Endothelial cell of umbilical vein (primary cell): ENCODE data around the gene ETV4. TPM values are rescaled to one million over a fixed set of nuclear protein-coding genes. Genes with fewer than 3 reads are reported as not detected.

Source experiments
- BruUV-seq: library from RNA; stranded (reverse); fragments of 400-500 nt; replicated peaks from 2 replicates; lab custom pipeline; 2021; lab: Mats Ljungman, UMichigan
- CTCF ChIA-PET: fragments of 300-600, 350-600 bp; sonication (Branson Sonifier 250); formaldehyde crosslinking; loops from one replicate; lab custom pipeline; 2021; ENCODE audit warnings: antibody characterized with exemption, inconsistent platforms; lab: Charles Lee
- POLR2A ChIA-PET: fragments of 300-600, 350-600 bp; sonication (Branson Sonifier 250); formaldehyde crosslinking; loops from one replicate; lab custom pipeline; 2021; ENCODE audit warnings: antibody characterized with exemption, inconsistent platforms; lab: Charles Lee
- DNase-seq: peaks from one replicate; pipeline ENCODE4 v3.0.0-alpha.2; 2011; ENCODE audit warnings: low read depth, low spot score
- FAIRE-seq: peaks from 2 replicates; lab custom pipeline; 2011; peaks lifted over from hg19 to GRCh38; lab: Jason Lieb, UNC
- H2AFZ ChIP-seq: 2 replicates; pipeline ENCODE4 v1.6.0; 2012; ENCODE audit warnings: low read depth, low read length, control low read depth, inconsistent platforms
- H3K27ac ChIP-seq: 2 replicates; pipeline ENCODE4 v1.5.1; 2011; ENCODE audit warnings: low read depth, mild to moderate bottlenecking, control low read depth, low read length, moderate library complexity; ENCODE audit not compliant: insufficient read depth
- H3K27me3 ChIP-seq, 2 experiments: 2 replicates each; pipeline versions ENCODE4 v1.6.0 to v1.6.1; 2011; ENCODE audit warnings: low read length in 2 of 2, mixed read lengths in 1 of 2; ENCODE audit not compliant: control insufficient read depth in 2 of 2, insufficient read depth in 2 of 2
- H3K36me3 ChIP-seq, 2 experiments: 2 replicates in 1 of 2; 3 replicates in 1 of 2; pipeline ENCODE4 v1.5.1; 2011; ENCODE audit warnings: low read length in 2 of 2, mild to moderate bottlenecking in 1 of 2, moderate library complexity in 1 of 2; ENCODE audit not compliant: control insufficient read depth in 2 of 2, insufficient read depth in 2 of 2; ENCODE audit errors: extremely low read depth in 1 of 2
- H3K4me1 ChIP-seq: 3 replicates; pipeline ENCODE4 v1.5.1; 2011; ENCODE audit warnings: mild to moderate bottlenecking, low read length; ENCODE audit not compliant: control insufficient read depth, insufficient read depth; ENCODE audit errors: extremely low read depth
- H3K4me2 ChIP-seq: 2 replicates; pipeline ENCODE4 v1.6.1; 2011; ENCODE audit warnings: low read length, control low read depth, mixed read lengths; ENCODE audit not compliant: insufficient read depth
- H3K4me3 ChIP-seq, 3 experiments: fragments of 200-600 bp in 1 of 3; sonication (generic), shearing (Covaris generic) in 1 of 3; replicated peaks in 1 of 3; 2 replicates each; pipeline ENCODE4 v1.5.1; 2011 to 2016; ENCODE audit warnings: control low read depth in 3 of 3, low read length in 3 of 3, mild to moderate bottlenecking in 2 of 3, inconsistent platforms in 1 of 3, low read depth in 1 of 3, moderate library complexity in 1 of 3; ENCODE audit not compliant: insufficient read depth in 1 of 3
- H3K79me2 ChIP-seq: 2 replicates; pipeline ENCODE4 v1.6.0; 2012; ENCODE audit warnings: low read length, inconsistent platforms; ENCODE audit not compliant: control insufficient read depth, insufficient read depth
- H3K9ac ChIP-seq: replicated peaks from 2 replicates; pipeline ENCODE3; 2011; ENCODE audit warnings: low read length, control low read depth; ENCODE audit not compliant: insufficient read depth; ENCODE audit errors: extremely low read depth
- H3K9me1 ChIP-seq: replicated peaks from 3 replicates; pipeline ENCODE4 v1.6.0; 2011; ENCODE audit warnings: mild to moderate bottlenecking, low read length; ENCODE audit not compliant: control insufficient read depth, insufficient read depth; ENCODE audit errors: extremely low read depth
- H3K9me3 ChIP-seq: replicated peaks from 2 replicates; pipeline ENCODE4 v1.5.1; 2012; ENCODE audit warnings: low read length, inconsistent platforms; ENCODE audit not compliant: control insufficient read depth, insufficient read depth
- H4K20me1 ChIP-seq: replicated peaks from 2 replicates; pipeline ENCODE3; 2011; ENCODE audit warnings: mild to moderate bottlenecking, low read length; ENCODE audit not compliant: control insufficient read depth, insufficient read depth; ENCODE audit errors: extremely low read depth
- EZH2 ChIP-seq: IDR thresholded peaks from 2 replicates; pipeline ENCODE4 v1.6.1; 2012; ENCODE audit warnings: borderline replicate concordance, low read depth, mild to moderate bottlenecking, moderate library complexity, low read length, inconsistent platforms; ENCODE audit not compliant: severe bottlenecking
- FOS ChIP-seq: IDR thresholded peaks from 2 replicates; pipeline ENCODE4 v1.6.1; 2011; ENCODE audit warnings: mild to moderate bottlenecking, low read length, moderate library complexity, borderline replicate concordance; ENCODE audit not compliant: insufficient read depth
- GATA2 ChIP-seq: IDR thresholded peaks from 2 replicates; pipeline ENCODE4 v1.7.0; 2011; ENCODE audit warnings: low read depth, mild to moderate bottlenecking, moderate library complexity, mixed read lengths, low read length; ENCODE audit not compliant: insufficient read length, insufficient read depth
- JUN ChIP-seq: IDR thresholded peaks from 2 replicates; pipeline ENCODE4 v1.6.1; 2011; ENCODE audit warnings: borderline replicate concordance, low read depth; ENCODE audit not compliant: insufficient read length, insufficient read depth
- MYC ChIP-seq: IDR thresholded peaks from one replicate; pipeline ENCODE4 v1.6.1; 2011; ENCODE audit warnings: mild to moderate bottlenecking, low read depth, low read length
- POLR2A ChIP-seq: IDR thresholded peaks from 2 replicates; pipeline ENCODE4 v1.6.1; 2012; ENCODE audit warnings: low read depth, mild to moderate bottlenecking, control low read depth, low read length
- POLR2AphosphoS5 ChIP-seq: IDR thresholded peaks from 2 replicates; pipeline ENCODE4 v1.6.1; 2012; ENCODE audit warnings: low read depth, mild to moderate bottlenecking, control low read depth, low read length, moderate library complexity; ENCODE audit not compliant: insufficient read depth
- dilution Hi-C: fragments of 300-500 bp; cut with MboI; formaldehyde crosslinking; loops from one replicate; pipeline ENCODE4 v1.15.0; 2019; ENCODE audit warnings: low sequenced_read_pairs; ENCODE audit not compliant: extremely low pct_ligation_motif_present
- intact Hi-C: fragments of 100-400 bp; cut with micrococcal nuclease; formaldehyde crosslinking; loops from one replicate; pipeline ENCODE4 v1.10.0; 2022
- polyA plus RNA-seq, 4 experiments: library from polyadenylated mRNA; depleted of rRNA in 3 of 4; stranded (reverse) in 3 of 4; unstranded in 1 of 4; fragments of >200 nt; gene quantifications; 2 replicates each; pipeline versions ENCODE4 v1.2.1 to v1.2.3, GENCODE V29; 2011 to 2012; ENCODE audit warnings: missing spikeins in 1 of 4
- total RNA-seq: library from RNA; stranded (reverse); gene quantifications from 2 replicates; pipeline ENCODE4 v1.2.3, GENCODE V29; 2021
- TF ChIP-seq, protein P1 (sequence below), 2 donors: IDR thresholded peaks; 1 replicate in 1 of 2; 2 replicates in 1 of 2; pipeline ENCODE4 v1.5.1; 2011; ENCODE audit warnings: low read length in 2 of 2, mild to moderate bottlenecking in 2 of 2, moderate library complexity in 2 of 2, control low read depth in 1 of 2, inconsistent platforms in 1 of 2, low read depth in 1 of 2; ENCODE audit not compliant: insufficient read depth in 1 of 2; ENCODE audit errors: extremely low read depth in 1 of 2
- TF ChIP-seq, protein P2 (sequence below): IDR thresholded peaks from 2 replicates; pipeline ENCODE4 v1.6.1; 2011; ENCODE audit not compliant: insufficient read depth, insufficient read length

Gene ETV4
- total and polyA plus RNA-seq, 2 donors (not counting 3 experiments of a cell fraction or from before 2014, with no cell fraction given) = 7.3 to 32.2 TPM

DNA sequence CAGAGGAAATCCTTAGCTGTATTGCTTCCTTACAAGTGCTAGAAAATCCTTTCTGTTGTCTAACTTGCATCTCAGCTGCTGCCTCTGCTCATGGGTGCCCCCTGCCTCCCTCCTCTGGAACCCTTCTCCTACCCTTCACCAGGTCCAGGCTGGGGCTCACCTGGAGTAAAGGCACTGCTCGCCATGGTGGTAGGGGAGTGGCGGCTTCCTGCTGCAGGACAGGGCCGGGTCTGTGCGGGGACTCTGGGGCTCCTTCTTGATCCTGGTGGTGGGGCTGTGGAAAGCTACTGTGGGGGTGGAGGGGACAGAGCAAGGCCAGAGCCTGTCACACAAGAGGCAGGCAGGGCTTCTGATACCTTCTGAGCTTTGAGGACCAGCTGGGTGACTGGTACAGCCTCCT lies 12.4 kb downstream of the ETV4 start:
- intact Hi-C loops = no loop called here
- H3K4me2 ChIP-seq = no peak overlapping the region
- no peak for TF ChIP-seq POLR2A
- TF ChIP-seq, protein P1, sequence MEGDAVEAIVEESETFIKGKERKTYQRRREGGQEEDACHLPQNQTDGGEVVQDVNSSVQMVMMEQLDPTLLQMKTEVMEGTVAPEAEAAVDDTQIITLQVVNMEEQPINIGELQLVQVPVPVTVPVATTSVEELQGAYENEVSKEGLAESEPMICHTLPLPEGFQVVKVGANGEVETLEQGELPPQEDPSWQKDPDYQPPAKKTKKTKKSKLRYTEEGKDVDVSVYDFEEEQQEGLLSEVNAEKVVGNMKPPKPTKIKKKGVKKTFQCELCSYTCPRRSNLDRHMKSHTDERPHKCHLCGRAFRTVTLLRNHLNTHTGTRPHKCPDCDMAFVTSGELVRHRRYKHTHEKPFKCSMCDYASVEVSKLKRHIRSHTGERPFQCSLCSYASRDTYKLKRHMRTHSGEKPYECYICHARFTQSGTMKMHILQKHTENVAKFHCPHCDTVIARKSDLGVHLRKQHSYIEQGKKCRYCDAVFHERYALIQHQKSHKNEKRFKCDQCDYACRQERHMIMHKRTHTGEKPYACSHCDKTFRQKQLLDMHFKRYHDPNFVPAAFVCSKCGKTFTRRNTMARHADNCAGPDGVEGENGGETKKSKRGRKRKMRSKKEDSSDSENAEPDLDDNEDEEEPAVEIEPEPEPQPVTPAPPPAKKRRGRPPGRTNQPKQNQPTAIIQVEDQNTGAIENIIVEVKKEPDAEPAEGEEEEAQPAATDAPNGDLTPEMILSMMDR (IDR thresholded peaks at IDR 0.05; ENCODE audit: extremely low read depth in 1 of 2, insufficient read depth in 1 of 2, low read depth in 1 of 2, low read length in 2 of 2) = no peak
- DNase-seq (no peak), FAIRE-seq (no peak)
- no peaks in the 10 kb centered on the region for H3K9me1 ChIP-seq
- H3K9me3 ChIP-seq = no peaks in the 10 kb centered on the region
- H4K20me1 ChIP-seq = no peaks in the 10 kb centered on the region
- no peak overlapping the region for H3K27ac ChIP-seq
- no TSS peak for BruUV-seq
- no peaks in the 10 kb centered on the region for H3K79me2 ChIP-seq
- no peaks in the 10 kb centered on the region for H3K36me3 ChIP-seq
- no peaks in the 10 kb centered on the region for H3K27me3 ChIP-seq
- POLR2A ChIA-PET = no interaction called here
- no peak overlapping the region for H2AFZ ChIP-seq
- no peak overlapping the region for H3K9ac ChIP-seq
- dilution Hi-C loops = no loop called here
- peaks cover 28% of the 10 kb centered on the region for H3K4me1 ChIP-seq
- no peak overlapping the region for H3K4me3 ChIP-seq
- CTCF ChIA-PET = interaction anchor here (0.6 to 1.2 kb wide), 2 partner anchors 13 to 50 kb away, joined by 3 read pairs; partner anchors contain the start of genes DHX8 and ETV4

DNA sequence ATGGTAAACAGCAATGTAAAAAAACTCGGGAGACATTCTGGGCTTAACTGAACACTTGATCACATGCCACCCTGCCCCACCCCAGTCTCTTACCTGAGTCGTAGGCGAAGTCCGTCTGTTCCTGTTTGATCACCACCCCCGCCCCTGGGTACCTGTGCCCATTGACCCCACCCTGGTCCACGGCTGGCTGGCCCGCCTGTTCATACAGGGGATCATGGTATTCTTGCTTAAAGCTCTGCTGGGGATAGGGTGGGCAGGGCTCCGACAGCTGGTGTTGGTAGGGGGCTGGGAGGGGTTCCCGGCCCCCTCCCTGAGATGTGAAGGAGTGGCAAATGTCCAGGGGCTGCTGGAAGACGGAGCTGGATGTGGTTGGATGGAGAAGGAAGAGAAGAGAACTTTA lies 13.6 kb downstream of the ETV4 start:
- ChIA-PET CTCF (interaction anchor here (1.2 kb wide), 1 partner anchor 14 kb away, joined by 3 read pairs; the partner anchor contains the start of gene ETV4), POLR2A (no interaction called here)
- Histone ChIP-seq H3K27ac (no peak overlapping the region), H3K9me1 (no peaks in the 10 kb centered on the region), H3K9me3 (no peaks in the 10 kb centered on the region), H3K4me2 (no peak overlapping the region), H3K36me3 (no peaks in the 10 kb centered on the region), H3K4me1 (peaks cover 28% of the 10 kb centered on the region), H4K20me1 (no peaks in the 10 kb centered on the region), H3K79me2 (no peaks in the 10 kb centered on the region), H3K9ac (no peak overlapping the region), H2AFZ (no peak overlapping the region), H3K4me3 (no peak overlapping the region), H3K27me3 (no peaks in the 10 kb centered on the region)
- intact Hi-C loops (no loop called here), dilution Hi-C loops (no loop called here)
- DNase-seq (no peak), FAIRE-seq (no peak)
- no peak for TF ChIP-seq JUN
- no peak for TF ChIP-seq POLR2AphosphoS5
- TF ChIP-seq EZH2 = no peak
- TF ChIP-seq MYC = no peak
- TF ChIP-seq FOS = no peak
- TF ChIP-seq, protein P2, sequence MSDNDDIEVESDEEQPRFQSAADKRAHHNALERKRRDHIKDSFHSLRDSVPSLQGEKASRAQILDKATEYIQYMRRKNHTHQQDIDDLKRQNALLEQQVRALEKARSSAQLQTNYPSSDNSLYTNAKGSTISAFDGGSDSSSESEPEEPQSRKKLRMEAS = no peak
- TF ChIP-seq, protein P1 (IDR thresholded peaks at IDR 0.05; ENCODE audit: extremely low read depth in 1 of 2, insufficient read depth in 1 of 2, low read depth in 1 of 2, low read length in 2 of 2) = no peak
- no peak for TF ChIP-seq GATA2
- TF ChIP-seq POLR2A = no peak
- no TSS peak for BruUV-seq
